GM23338 (cell line): Measurements from ENCODE around the gene MAMDC2. TPM values are rescaled to one million over a fixed set of nuclear protein-coding genes. Genes with fewer than 3 reads are reported as not detected.

Experiments used
- ATAC-seq: fragments of 200-7000 bp; cut with Tn5 transposase; 3 replicates; pipeline ENCODE4 v1.9.1; 2020
- DNase-seq: peaks from one replicate; pipeline ENCODE4 v3.0.0-alpha.2; 2015; ENCODE audit warnings: low spot score
- H2AFZ ChIP-seq: fragments of 200-600 bp; sonication (generic); 2 replicates; pipeline ENCODE4 v1.8.0; 2016; ENCODE audit warnings: antibody characterized with exemption, mild to moderate bottlenecking, moderate library complexity
- H3F3A ChIP-seq: fragments of 200-600 bp; sonication (generic); replicated peaks from 2 replicates; pipeline ENCODE4 v1.8.0; 2017; ENCODE audit warnings: antibody characterized with exemption, mixed run types, low read depth
- H3K27ac ChIP-seq: fragments of 200-600 bp; sonication (generic); 2 replicates; pipeline ENCODE4 v1.6.1; 2016; ENCODE audit warnings: low read depth
- H3K27me3 ChIP-seq: fragments of 200-600 bp; sonication (generic); 2 replicates; pipeline ENCODE4 v1.8.0; 2016; ENCODE audit warnings: mild to moderate bottlenecking, mixed run types, moderate library complexity; ENCODE audit not compliant: insufficient read depth
- H3K36me3 ChIP-seq: fragments of 200-600 bp; sonication (generic); 2 replicates; pipeline ENCODE4 v1.8.0; 2016; ENCODE audit warnings: mild to moderate bottlenecking; ENCODE audit not compliant: insufficient read depth
- H3K4me1 ChIP-seq: fragments of 200-600 bp; sonication (generic); 2 replicates; pipeline ENCODE4 v1.8.0; 2016; ENCODE audit warnings: mild to moderate bottlenecking, moderate library complexity; ENCODE audit not compliant: insufficient read depth
- H3K4me2 ChIP-seq: fragments of 200-600 bp; sonication (generic); 2 replicates; pipeline ENCODE4 v1.7.1; 2017; ENCODE audit warnings: mixed run types
- H3K4me3 ChIP-seq: fragments of 200-600 bp; sonication (generic); 2 replicates; pipeline ENCODE4 v1.6.1; 2016; ENCODE audit warnings: mixed run types
- H3K79me2 ChIP-seq: fragments of 200-600 bp; sonication (generic); replicated peaks from 2 replicates; pipeline ENCODE4 v1.8.0; 2017; ENCODE audit warnings: mild to moderate bottlenecking; ENCODE audit not compliant: insufficient read depth
- H3K9me2 ChIP-seq: fragments of 200-600 bp; sonication (generic); 2 replicates; pipeline ENCODE4 v1.8.0; 2017; ENCODE audit not compliant: insufficient read depth
- H4K20me1 ChIP-seq: fragments of 200-600 bp; sonication (generic); replicated peaks from 2 replicates; pipeline ENCODE4 v1.8.0; 2017; ENCODE audit warnings: mild to moderate bottlenecking; ENCODE audit not compliant: insufficient read depth
- H3K27ac Mint-ChIP-seq: 2 replicates; pipeline ENCODE4 v1.8.0; 2020; ENCODE audit warnings: inconsistent platforms, mild to moderate bottlenecking, moderate library complexity, mixed read lengths
- H3K27me3 Mint-ChIP-seq: 3 replicates; pipeline ENCODE4 v1.8.0; 2022; ENCODE audit warnings: low read depth, mild to moderate bottlenecking, moderate library complexity, mixed read lengths, inconsistent platforms; ENCODE audit not compliant: insufficient read depth, poor library complexity
- H3K36me3 Mint-ChIP-seq: 3 replicates; pipeline ENCODE4 v1.8.0; 2021; ENCODE audit warnings: low read depth, mild to moderate bottlenecking, inconsistent platforms, moderate library complexity, mixed read lengths
- H3K4me1 Mint-ChIP-seq: 3 replicates; pipeline ENCODE4 v1.8.0; 2020; ENCODE audit warnings: mild to moderate bottlenecking, inconsistent platforms, mixed read lengths
- H3K4me3 Mint-ChIP-seq: 3 replicates; pipeline ENCODE4 v1.8.0; 2021; ENCODE audit warnings: moderate library complexity, mild to moderate bottlenecking, inconsistent platforms, mixed read lengths
- H3K9me3 Mint-ChIP-seq: 3 replicates; pipeline ENCODE4 v1.8.0; 2020; ENCODE audit warnings: moderate library complexity, mild to moderate bottlenecking, inconsistent platforms, mixed read lengths
- ETS1 ChIP-seq: IDR thresholded peaks from 2 replicates; pipeline ENCODE4 v1.6.1; 2016; ENCODE audit warnings: antibody characterized with exemption
- JUNB ChIP-seq: IDR thresholded peaks from one replicate; pipeline ENCODE4 v1.6.1; 2016; ENCODE audit warnings: antibody characterized with exemption; ENCODE audit not compliant: unreplicated experiment
- NANOG ChIP-seq: IDR thresholded peaks from 2 replicates; pipeline ENCODE4 v1.6.1; 2016; ENCODE audit warnings: antibody characterized with exemption, borderline replicate concordance
- POLR2AphosphoS5 ChIP-seq: IDR thresholded peaks from 2 replicates; pipeline ENCODE4 v1.6.1; 2016; ENCODE audit warnings: antibody characterized with exemption, low read depth
- ZNF114 ChIP-seq: fragments of 250-450 bp; sonication (Bioruptor Pico); IDR thresholded peaks from 2 replicates; pipeline ENCODE4 v1.5.0; 2020; ENCODE audit warnings: mild to moderate bottlenecking, moderate library complexity
- ZNF331 ChIP-seq: fragments of 250-450 bp; sonication (Bioruptor Pico); IDR thresholded peaks from 2 replicates; pipeline ENCODE4 v1.5.0; 2020; ENCODE audit warnings: low read depth, mild to moderate bottlenecking, moderate library complexity
- polyA plus RNA-seq: library from polyadenylated mRNA; unstranded; fragments of >200 nt; fragmentation: Nextera tagmentation; extraction: Ambion mirVana; gene quantifications from 2 replicates; pipeline ENCODE4 v1.2.1, GENCODE V29; 2016
- total RNA-seq: library from RNA; depleted of rRNA; stranded (reverse); fragments of >200 nt; shearing (Covaris generic); gene quantifications from 2 replicates; pipeline ENCODE4 v1.2.3, GENCODE V29; 2014
- TF ChIP-seq, protein P1 (sequence below): fragments of 250-450 bp; sonication (Bioruptor Pico); IDR thresholded peaks from 2 replicates; pipeline ENCODE4 v1.5.0; 2020; ENCODE audit warnings: mild to moderate bottlenecking, moderate library complexity
- TF ChIP-seq, protein P2 (sequence below), 2 experiments: fragments of 200-600 bp in 1 of 2; sonication (generic) in 1 of 2; conservative IDR thresholded peaks; 2 replicates each; pipeline versions ENCODE4 v1.5.1 to v1.6.1; 2016 to 2017; ENCODE audit warnings: antibody characterized with exemption in 2 of 2, low read depth in 2 of 2, mild to moderate bottlenecking in 2 of 2, moderate library complexity in 1 of 2
- TF ChIP-seq, protein P3 (sequence below): IDR thresholded peaks from one replicate; pipeline ENCODE4 v1.6.1; 2018; ENCODE audit warnings: antibody characterized with exemption; ENCODE audit not compliant: unreplicated experiment

Gene MAMDC2
- total and polyA plus RNA-seq, 2 experiments from 2014 or later = 7.7 to 19.6 TPM

GRCh38 chr9:70094747-70095146 lies 51.1 kb downstream of the MAMDC2 start:
- Histone ChIP-seq H2AFZ (no peak overlapping the region), H3K36me3 (no peaks in the 10 kb centered on the region), H3K4me3 (no peak overlapping the region), H3K27ac (no peak overlapping the region), H3K4me2 (no peak overlapping the region), H4K20me1 (no peaks in the 10 kb centered on the region), H3F3A (no peaks in the 10 kb centered on the region), H3K79me2 (no peaks in the 10 kb centered on the region; the same call in 1 of the 2 replicates), H3K9me2 (no peaks in the 10 kb centered on the region; the same call in 1 of the 2 replicates), H3K4me1 (peaks cover 8% of the 10 kb centered on the region; the same call in 1 of the 2 replicates), H3K27me3 (no peaks in the 10 kb centered on the region)
- H3K27ac Mint-ChIP-seq = no peak overlapping the region
- ATAC-seq (no peak; the same call in 2 of the 3 replicates), DNase-seq (no peak)
- H3K27me3 Mint-ChIP-seq = peaks cover 1% of the 10 kb centered on the region
- no peaks in the 10 kb centered on the region for H3K9me3 Mint-ChIP-seq
- no peaks in the 10 kb centered on the region for H3K36me3 Mint-ChIP-seq
- TF ChIP-seq POLR2AphosphoS5 (no peak), NANOG (no peak), ZNF114 (CRISPR knock-in tag) (no peak), ETS1 (no peak), ZNF331 (CRISPR knock-in tag) (no peak), JUNB (no peak)
- TF ChIP-seq, protein P1, sequence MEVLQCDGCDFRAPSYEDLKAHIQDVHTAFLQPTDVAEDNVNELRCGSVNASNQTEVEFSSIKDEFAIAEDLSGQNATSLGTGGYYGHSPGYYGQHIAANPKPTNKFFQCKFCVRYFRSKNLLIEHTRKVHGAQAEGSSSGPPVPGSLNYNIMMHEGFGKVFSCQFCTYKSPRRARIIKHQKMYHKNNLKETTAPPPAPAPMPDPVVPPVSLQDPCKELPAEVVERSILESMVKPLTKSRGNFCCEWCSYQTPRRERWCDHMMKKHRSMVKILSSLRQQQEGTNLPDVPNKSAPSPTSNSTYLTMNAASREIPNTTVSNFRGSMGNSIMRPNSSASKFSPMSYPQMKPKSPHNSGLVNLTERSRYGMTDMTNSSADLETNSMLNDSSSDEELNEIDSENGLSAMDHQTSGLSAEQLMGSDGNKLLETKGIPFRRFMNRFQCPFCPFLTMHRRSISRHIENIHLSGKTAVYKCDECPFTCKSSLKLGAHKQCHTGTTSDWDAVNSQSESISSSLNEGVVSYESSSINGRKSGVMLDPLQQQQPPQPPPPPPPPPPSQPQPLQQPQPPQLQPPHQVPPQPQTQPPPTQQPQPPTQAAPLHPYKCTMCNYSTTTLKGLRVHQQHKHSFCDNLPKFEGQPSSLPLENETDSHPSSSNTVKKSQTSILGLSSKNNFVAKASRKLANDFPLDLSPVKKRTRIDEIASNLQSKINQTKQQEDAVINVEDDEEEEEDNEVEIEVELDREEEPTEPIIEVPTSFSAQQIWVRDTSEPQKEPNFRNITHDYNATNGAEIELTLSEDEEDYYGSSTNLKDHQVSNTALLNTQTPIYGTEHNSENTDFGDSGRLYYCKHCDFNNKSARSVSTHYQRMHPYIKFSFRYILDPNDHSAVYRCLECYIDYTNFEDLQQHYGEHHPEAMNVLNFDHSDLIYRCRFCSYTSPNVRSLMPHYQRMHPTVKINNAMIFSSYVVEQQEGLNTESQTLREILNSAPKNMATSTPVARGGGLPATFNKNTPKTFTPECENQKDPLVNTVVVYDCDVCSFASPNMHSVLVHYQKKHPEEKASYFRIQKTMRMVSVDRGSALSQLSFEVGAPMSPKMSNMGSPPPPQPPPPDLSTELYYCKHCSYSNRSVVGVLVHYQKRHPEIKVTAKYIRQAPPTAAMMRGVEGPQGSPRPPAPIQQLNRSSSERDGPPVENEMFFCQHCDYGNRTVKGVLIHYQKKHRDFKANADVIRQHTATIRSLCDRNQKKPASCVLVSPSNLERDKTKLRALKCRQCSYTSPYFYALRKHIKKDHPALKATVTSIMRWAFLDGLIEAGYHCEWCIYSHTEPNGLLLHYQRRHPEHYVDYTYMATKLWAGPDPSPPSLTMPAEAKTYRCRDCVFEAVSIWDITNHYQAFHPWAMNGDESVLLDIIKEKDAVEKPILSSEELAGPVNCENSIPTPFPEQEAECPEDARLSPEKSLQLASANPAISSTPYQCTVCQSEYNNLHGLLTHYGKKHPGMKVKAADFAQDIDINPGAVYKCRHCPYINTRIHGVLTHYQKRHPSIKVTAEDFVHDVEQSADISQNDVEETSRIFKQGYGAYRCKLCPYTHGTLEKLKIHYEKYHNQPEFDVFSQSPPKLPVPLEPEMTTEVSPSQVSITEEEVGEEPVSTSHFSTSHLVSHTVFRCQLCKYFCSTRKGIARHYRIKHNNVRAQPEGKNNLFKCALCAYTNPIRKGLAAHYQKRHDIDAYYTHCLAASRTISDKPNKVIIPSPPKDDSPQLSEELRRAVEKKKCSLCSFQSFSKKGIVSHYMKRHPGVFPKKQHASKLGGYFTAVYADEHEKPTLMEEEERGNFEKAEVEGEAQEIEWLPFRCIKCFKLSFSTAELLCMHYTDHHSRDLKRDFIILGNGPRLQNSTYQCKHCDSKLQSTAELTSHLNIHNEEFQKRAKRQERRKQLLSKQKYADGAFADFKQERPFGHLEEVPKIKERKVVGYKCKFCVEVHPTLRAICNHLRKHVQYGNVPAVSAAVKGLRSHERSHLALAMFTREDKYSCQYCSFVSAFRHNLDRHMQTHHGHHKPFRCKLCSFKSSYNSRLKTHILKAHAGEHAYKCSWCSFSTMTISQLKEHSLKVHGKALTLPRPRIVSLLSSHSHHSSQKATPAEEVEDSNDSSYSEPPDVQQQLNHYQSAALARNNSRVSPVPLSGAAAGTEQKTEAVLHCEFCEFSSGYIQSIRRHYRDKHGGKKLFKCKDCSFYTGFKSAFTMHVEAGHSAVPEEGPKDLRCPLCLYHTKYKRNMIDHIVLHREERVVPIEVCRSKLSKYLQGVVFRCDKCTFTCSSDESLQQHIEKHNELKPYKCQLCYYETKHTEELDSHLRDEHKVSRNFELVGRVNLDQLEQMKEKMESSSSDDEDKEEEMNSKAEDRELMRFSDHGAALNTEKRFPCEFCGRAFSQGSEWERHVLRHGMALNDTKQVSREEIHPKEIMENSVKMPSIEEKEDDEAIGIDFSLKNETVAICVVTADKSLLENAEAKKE (CRISPR knock-in tag) = no peak
- TF ChIP-seq, protein P2, sequence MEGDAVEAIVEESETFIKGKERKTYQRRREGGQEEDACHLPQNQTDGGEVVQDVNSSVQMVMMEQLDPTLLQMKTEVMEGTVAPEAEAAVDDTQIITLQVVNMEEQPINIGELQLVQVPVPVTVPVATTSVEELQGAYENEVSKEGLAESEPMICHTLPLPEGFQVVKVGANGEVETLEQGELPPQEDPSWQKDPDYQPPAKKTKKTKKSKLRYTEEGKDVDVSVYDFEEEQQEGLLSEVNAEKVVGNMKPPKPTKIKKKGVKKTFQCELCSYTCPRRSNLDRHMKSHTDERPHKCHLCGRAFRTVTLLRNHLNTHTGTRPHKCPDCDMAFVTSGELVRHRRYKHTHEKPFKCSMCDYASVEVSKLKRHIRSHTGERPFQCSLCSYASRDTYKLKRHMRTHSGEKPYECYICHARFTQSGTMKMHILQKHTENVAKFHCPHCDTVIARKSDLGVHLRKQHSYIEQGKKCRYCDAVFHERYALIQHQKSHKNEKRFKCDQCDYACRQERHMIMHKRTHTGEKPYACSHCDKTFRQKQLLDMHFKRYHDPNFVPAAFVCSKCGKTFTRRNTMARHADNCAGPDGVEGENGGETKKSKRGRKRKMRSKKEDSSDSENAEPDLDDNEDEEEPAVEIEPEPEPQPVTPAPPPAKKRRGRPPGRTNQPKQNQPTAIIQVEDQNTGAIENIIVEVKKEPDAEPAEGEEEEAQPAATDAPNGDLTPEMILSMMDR (conservative IDR thresholded peaks at IDR 0.05; ENCODE audit: low read depth in 2 of 2) = no peak
- TF ChIP-seq, protein P3, sequence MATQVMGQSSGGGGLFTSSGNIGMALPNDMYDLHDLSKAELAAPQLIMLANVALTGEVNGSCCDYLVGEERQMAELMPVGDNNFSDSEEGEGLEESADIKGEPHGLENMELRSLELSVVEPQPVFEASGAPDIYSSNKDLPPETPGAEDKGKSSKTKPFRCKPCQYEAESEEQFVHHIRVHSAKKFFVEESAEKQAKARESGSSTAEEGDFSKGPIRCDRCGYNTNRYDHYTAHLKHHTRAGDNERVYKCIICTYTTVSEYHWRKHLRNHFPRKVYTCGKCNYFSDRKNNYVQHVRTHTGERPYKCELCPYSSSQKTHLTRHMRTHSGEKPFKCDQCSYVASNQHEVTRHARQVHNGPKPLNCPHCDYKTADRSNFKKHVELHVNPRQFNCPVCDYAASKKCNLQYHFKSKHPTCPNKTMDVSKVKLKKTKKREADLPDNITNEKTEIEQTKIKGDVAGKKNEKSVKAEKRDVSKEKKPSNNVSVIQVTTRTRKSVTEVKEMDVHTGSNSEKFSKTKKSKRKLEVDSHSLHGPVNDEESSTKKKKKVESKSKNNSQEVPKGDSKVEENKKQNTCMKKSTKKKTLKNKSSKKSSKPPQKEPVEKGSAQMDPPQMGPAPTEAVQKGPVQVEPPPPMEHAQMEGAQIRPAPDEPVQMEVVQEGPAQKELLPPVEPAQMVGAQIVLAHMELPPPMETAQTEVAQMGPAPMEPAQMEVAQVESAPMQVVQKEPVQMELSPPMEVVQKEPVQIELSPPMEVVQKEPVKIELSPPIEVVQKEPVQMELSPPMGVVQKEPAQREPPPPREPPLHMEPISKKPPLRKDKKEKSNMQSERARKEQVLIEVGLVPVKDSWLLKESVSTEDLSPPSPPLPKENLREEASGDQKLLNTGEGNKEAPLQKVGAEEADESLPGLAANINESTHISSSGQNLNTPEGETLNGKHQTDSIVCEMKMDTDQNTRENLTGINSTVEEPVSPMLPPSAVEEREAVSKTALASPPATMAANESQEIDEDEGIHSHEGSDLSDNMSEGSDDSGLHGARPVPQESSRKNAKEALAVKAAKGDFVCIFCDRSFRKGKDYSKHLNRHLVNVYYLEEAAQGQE = no peak
- no peak overlapping the region for H3K4me3 Mint-ChIP-seq
- no peaks in the 10 kb centered on the region for H3K4me1 Mint-ChIP-seq
